Measurements from ENCODE around the gene NAA16.

NAA16 gene

DNA sequence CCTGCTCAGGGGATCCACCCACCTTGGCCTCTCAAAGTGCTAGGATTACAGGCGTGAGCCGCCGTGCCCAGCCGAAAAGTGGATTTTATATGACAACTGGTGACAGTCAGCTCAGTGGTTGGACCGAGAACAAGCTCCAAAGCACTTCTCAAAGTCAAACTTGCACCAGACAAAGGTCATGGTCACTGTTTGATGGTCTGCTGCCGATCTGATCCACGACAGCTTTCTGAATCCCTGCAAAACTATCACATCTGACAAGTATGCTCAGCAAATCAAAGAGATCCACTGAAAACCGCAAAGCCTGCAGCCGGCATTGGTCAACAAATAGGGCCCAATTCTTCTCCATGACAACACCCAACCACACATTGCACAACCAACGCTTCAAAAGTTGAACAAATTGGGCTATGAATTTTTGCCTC is 21.6 kb upstream of the NAA16 start:
- Mint-ChIP-seq H3K4me3 (no peak overlapping the region), H3K4me1 (ENCODE audit: low read depth in 2 of 2) (peaks cover 0 to 2% of the 10 kb centered on the region in 2 donors), H3K36me3 (ENCODE audit: insufficient read depth) (no peaks in the 10 kb centered on the region), H3K27ac (no peak overlapping the region), H3K9me3 (no peaks in the 10 kb centered on the region), H3K27me3 (no peaks in the 10 kb centered on the region)
- no peak for ATAC-seq (replicated peaks)
- no peak for DNase-seq

DNA sequence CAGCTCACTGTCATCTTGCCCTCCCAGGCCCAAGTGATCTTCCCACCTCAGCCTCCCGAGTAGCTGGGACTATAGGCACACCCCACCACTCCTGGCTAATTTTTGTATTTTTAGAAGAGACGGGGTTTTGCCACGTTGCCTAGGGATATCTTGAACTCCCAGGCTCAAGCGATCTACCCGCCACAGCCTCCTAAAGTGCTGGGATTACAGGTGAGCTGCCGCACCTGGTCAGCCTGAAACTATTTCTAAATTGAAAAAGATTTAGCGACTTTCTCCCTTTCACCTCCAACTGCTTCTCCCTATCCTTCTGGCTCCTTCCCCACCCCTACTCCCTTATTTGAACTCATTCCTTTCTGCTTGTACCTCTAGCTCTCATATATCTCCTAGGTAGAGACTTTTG is 19.8 kb upstream of the NAA16 start:
- Mint-ChIP-seq H3K9me3 (no peaks in the 10 kb centered on the region), H3K4me3 (no peak overlapping the region)

DNA sequence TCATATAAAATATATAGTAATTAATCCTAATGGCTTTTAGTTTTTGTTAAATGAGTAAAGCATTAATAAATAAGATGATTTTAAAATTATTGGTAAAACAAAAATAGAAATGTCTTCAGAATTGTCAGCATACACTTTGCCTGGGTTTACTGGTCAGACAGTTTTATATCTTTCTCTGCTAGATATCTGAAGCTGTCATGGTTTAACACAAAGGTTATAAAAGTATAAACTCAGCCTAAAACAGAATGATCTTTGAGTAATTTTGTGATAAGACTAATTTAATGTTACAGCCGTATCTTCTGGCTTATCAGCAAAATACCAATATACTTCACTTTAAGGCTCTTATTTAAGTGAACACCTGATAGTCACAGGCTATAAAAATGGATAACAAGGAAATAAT is 17.8 kb upstream of the NAA16 start:
- Mint-ChIP-seq H3K4me3 (no peak overlapping the region), H3K27me3 (no peaks in the 10 kb centered on the region), H3K9me3 (no peaks in the 10 kb centered on the region), H3K4me1 (ENCODE audit: low read depth in 2 of 2) (no peaks in the 10 kb centered on the region), H3K27ac (no peak overlapping the region), H3K36me3 (ENCODE audit: insufficient read depth) (no peaks in the 10 kb centered on the region)
- no peak for ATAC-seq (replicated peaks)
- DNase-seq = no peak

More for the DNA sequence above, 19.8 kb upstream of the NAA16 start:
- ATAC-seq (replicated peaks) (no peak), DNase-seq (no peak)
- peaks cover 0 to 2% of the 10 kb centered on the region in 2 donors for H3K4me1 Mint-ChIP-seq (ENCODE audit: low read depth in 2 of 2)
- H3K27ac Mint-ChIP-seq = no peak overlapping the region
- no peaks in the 10 kb centered on the region for H3K27me3 Mint-ChIP-seq
- no peaks in the 10 kb centered on the region for H3K36me3 Mint-ChIP-seq (ENCODE audit: insufficient read depth)

DNA sequence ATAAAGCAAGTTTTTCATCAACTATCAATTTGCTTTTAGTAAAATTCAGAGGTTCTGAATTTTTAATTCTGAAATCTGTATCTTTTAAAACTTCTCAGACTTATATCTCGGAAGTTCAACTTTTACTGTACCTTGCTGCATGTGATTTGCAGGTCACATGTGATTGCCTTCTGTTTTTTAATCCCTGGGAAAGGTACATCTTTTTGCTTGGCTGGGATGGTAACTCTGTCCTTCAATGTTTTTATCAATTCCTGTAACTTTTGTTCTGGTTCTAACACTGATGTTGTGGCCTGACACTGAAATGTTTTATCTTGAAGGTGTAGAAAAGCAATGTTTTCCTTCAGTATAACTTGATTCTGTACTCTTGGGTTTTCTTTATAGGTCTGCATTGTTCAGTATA is 16.2 kb upstream of the NAA16 start:
- Mint-ChIP-seq H3K36me3 (ENCODE audit: insufficient read depth) (no peaks in the 10 kb centered on the region), H3K9me3 (no peaks in the 10 kb centered on the region), H3K27ac (no peak overlapping the region), H3K27me3 (no peaks in the 10 kb centered on the region), H3K4me3 (no peak overlapping the region), H3K4me1 (ENCODE audit: low read depth in 2 of 2) (no peaks in the 10 kb centered on the region)
- no peak for DNase-seq
- ATAC-seq (replicated peaks) = no peak

DNA sequence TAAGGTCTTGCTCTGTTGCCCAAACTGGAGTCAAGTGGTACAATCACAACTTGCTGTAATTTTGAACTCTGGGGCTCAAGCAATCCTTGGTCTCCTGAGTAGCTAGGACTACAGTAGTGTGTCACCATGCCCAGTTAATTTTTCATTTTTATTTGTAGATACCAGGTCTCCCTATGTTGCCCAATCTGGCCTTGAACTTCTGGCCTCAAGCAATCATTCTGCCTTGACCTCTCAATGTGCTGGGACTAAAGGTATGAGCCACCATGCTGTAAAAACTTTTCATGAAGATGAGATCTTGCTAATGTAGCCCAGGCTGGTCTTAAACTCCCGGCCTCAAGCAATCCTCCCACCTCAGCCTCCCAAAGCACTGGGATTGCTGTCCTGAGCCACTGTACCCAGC is 15.1 kb upstream of the NAA16 start:
- DNase-seq = no peak
- Mint-ChIP-seq H3K36me3 (ENCODE audit: insufficient read depth) (no peaks in the 10 kb centered on the region), H3K27me3 (peaks cover 0 to 2% of the 10 kb centered on the region in 2 donors), H3K27ac (no peak overlapping the region), H3K4me1 (ENCODE audit: low read depth in 2 of 2) (no peaks in the 10 kb centered on the region), H3K4me3 (no peak overlapping the region), H3K9me3 (no peaks in the 10 kb centered on the region)
- no peak for ATAC-seq (replicated peaks)

DNA sequence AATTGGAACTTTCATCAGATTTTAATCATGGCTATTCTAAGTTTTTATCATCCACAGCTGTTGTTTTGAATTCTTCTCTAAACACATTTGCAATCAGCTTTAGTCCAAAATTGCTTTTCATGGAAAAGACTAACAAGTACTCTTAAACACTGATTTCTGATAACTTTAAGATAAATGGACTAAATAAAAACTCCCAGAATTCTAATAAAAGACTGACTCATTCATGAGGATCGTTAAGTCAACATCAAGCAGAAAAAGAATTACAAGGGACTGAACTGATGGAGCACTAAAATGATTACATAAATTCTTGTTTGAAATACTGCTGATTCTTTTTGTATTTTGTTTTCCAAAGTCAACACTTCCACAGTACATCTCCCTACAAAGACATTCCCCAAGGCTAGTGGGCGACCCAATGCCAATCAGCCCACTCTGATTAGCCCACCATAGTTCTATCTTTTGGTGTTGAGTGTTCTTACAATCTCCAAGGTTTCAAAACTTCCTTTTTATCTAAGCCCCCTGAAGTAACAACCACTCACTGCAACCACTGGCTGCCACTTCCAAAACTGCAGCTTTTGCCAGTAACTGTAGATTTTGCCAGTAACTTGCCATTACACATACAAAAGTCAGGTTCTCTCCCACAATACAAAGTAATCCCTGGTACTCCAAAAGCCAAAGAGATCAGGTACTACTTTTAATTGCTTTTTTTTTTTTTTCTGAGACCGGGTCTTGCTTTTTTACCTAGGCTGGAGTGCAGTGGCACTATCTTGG is 14.0 kb upstream of the NAA16 start:
- Mint-ChIP-seq H3K4me3 (no peak overlapping the region), H3K9me3 (no peaks in the 10 kb centered on the region), H3K27me3 (peaks cover 0 to 9% of the 10 kb centered on the region in 2 donors), H3K27ac (no peak overlapping the region), H3K4me1 (ENCODE audit: low read depth in 2 of 2) (no peaks in the 10 kb centered on the region), H3K36me3 (ENCODE audit: insufficient read depth) (no peaks in the 10 kb centered on the region)
- DNase-seq = no peak
- ATAC-seq (replicated peaks) = no peak

DNA sequence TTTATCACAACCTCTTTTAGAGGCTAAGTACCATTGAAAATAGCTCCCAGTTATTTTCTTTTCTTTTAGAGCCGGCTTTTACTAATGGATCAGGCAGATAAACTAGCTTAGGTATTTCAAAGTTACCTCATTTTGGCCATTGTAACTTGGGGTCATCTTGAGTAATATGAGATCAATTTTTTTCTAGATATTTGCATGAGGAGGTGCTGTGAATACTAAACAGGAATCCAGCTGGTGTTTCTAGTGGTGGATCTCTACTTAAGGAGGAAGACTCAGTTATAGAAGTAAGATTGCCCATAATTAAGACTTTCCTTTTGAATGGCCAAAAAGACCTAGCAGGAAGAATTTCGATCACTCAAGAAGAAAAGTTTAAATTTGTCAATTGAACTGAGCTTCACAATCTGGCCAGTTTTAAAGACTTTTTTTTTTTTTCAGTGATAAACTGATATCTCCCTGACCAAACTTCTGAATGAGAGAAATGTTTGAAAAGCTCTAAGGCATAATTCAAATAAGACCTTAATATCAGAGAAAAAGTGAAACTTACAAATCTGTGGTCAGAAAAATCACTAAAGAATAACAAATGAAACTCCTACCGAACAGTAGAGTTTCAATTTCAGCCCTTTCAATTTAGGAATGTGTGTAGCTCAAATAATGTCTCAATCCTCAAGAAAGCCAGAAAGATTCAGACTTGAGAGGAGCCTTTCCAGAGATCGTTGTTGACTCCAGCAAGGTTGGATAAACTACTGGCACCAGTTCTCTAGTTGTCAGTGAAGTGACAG is 11.6 kb upstream of the NAA16 start:
- H3K27ac Mint-ChIP-seq = no peak overlapping the region
- peaks cover 0 to 9% of the 10 kb centered on the region in 2 donors for H3K27me3 Mint-ChIP-seq
- DNase-seq (no peak), ATAC-seq (replicated peaks) (no peak)
- H3K9me3 Mint-ChIP-seq = no peaks in the 10 kb centered on the region
- H3K4me1 Mint-ChIP-seq (ENCODE audit: low read depth in 2 of 2) = no peaks in the 10 kb centered on the region
- H3K4me3 Mint-ChIP-seq = no peak overlapping the region
- H3K36me3 Mint-ChIP-seq (ENCODE audit: insufficient read depth) = no peaks in the 10 kb centered on the region

DNA sequence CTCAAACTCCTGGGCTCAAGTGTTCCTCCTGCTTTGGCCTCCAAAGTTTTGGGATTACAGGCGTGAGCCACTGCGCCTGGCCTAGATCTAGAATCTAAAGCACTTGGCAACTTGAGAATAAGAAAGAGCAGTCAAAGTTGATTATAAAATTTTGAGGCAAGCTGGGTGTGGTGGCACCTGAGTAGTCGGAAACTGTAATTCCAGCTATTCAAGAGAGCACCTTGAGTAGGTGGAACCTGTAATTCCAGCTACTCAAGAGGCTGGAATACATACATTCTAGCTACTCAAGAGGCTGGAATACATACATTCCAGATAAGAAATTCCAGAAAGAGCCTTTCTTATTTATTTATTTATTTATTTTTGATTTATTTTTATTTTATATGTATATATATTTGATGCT is 8.3 kb upstream of the NAA16 start:
- no peaks in the 10 kb centered on the region for H3K9me3 Mint-ChIP-seq
- H3K4me1 Mint-ChIP-seq (ENCODE audit: low read depth in 2 of 2) = no peaks in the 10 kb centered on the region
- peaks cover 0 to 9% of the 10 kb centered on the region in 2 donors for H3K27me3 Mint-ChIP-seq
- no peaks in the 10 kb centered on the region for H3K36me3 Mint-ChIP-seq (ENCODE audit: insufficient read depth)
- peak overlapping the region in 1 of 2 donors; percentile 56 for H3K27ac Mint-ChIP-seq
- DNase-seq (no peak), ATAC-seq (replicated peaks) (no peak)
- no peak overlapping the region for H3K4me3 Mint-ChIP-seq

DNA sequence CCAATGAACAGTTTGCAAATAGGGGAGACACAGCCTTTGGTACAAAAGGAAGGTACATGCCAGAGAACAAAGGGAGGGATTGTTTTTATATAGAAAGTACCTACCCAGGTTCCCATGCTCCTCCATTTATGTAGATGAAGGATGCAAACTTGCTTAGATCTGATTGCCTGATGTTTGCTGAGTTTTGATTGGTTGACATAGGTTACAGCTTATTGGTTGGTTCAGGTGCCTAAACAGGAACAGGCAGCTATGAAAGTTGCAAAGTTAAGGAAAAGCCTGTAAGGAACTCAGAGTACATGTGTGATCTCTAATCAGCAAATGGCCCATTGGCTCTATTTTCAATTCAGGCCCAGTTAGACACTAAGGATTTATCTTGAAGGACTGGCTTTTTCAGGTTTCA is 6.5 kb upstream of the NAA16 start:
- H3K27me3 Mint-ChIP-seq = peaks cover 0 to 9% of the 10 kb centered on the region in 2 donors
- H3K27ac Mint-ChIP-seq = no peak overlapping the region

DNA sequence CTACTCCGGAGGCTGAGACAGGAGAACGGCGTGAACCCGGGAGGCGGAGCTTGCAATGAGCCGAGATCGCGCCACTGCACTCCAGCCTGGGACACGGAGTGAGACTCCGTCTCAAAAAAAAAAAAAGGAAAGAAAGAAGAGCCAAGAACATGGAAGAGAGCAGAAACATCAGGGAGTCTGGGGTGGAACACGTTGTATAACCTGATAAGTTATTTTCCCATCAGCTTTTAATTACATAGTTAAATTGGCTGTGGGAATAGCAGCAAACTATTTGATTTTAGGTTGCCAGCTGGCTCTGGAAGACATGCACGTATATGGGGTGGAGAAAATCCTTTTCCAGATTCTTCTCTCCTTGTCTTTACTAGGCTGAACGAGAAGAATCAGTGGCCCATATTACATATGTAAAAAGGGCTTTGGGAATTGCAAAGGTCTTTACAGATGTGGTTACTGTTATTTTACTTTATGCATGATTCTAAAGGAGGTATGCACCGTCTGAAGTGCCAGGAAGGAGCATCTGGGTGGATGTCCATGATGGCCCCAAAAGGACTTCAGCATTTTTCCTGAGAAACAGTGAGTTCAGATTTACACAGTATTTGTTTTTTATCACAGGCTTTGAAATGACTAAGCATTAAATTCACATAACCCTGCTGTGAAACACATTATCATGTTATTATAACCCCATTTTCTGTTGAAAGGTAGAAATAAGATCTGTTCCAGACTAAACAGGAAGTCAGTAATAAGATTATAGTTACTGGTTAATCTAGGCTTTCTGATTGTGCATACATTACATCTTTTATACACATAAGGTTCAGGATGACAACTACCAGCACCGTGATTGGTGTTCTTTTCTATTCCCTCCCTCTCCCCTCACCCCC is 4.6 kb upstream of the NAA16 start:
- Mint-ChIP-seq H3K36me3 (ENCODE audit: insufficient read depth) (peaks cover 14% of the 10 kb centered on the region), H3K27me3 (peaks cover 0 to 1% of the 10 kb centered on the region in 2 donors), H3K9me3 (no peaks in the 10 kb centered on the region), H3K4me1 (ENCODE audit: low read depth in 2 of 2) (peaks cover 0 to 3% of the 10 kb centered on the region in 2 donors), H3K27ac (no peak overlapping the region), H3K4me3 (no peak overlapping the region)
- DNase-seq (no peak), ATAC-seq (replicated peaks) (no peak)

More for the DNA sequence above, 6.5 kb upstream of the NAA16 start:
- DNase-seq (no peak), ATAC-seq (replicated peaks) (no peak)
- no peak overlapping the region for H3K4me3 Mint-ChIP-seq
- no peaks in the 10 kb centered on the region for H3K4me1 Mint-ChIP-seq (ENCODE audit: low read depth in 2 of 2)
- H3K9me3 Mint-ChIP-seq = no peaks in the 10 kb centered on the region
- no peaks in the 10 kb centered on the region for H3K36me3 Mint-ChIP-seq (ENCODE audit: insufficient read depth)

DNA sequence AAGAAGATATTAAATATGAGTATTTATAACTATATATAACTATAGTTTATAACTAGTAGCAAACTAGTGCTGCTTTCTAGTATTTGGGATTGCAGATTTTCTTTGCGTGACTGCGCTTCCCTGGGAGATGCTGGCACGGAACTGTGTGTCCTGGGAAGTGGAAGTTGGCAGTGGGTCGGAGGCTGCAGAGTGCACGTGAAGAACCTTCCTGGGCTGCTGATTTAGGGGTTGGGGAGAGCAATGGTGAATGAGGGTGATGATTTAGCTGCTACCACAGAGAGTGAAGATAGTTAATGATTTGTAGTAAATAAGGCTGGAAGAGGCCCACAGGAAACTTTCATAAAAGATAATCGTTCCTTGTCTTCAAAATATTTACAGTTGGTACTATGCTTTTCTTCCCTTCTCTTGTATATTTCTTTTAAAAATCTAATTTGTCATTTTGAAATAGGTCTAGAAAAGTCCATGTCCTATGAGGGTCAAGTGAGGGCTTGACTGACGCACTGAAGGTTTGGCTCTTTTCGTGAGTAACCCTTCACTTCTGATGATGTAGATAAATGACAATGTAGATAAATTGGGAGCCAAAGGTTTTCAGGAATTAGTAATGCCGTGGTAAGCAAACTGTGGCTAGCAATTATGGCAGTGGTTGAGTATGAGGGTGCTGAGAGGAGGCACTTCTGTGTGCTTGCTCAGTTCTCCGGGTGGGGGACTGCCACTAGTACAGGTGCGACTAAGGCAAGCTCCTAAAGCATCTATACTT is 3.0 kb upstream of the NAA16 start:
- ATAC-seq (replicated peaks) (no peak), DNase-seq (no peak)
- no peaks in the 10 kb centered on the region for H3K9me3 Mint-ChIP-seq
- H3K27me3 Mint-ChIP-seq = no peaks in the 10 kb centered on the region
- H3K27ac Mint-ChIP-seq = no peak overlapping the region
- no peak overlapping the region for H3K4me3 Mint-ChIP-seq
- peaks cover 22% of the 10 kb centered on the region for H3K36me3 Mint-ChIP-seq (ENCODE audit: insufficient read depth)
- peaks cover 3 to 5% of the 10 kb centered on the region in 2 donors for H3K4me1 Mint-ChIP-seq (ENCODE audit: low read depth in 2 of 2)

DNA sequence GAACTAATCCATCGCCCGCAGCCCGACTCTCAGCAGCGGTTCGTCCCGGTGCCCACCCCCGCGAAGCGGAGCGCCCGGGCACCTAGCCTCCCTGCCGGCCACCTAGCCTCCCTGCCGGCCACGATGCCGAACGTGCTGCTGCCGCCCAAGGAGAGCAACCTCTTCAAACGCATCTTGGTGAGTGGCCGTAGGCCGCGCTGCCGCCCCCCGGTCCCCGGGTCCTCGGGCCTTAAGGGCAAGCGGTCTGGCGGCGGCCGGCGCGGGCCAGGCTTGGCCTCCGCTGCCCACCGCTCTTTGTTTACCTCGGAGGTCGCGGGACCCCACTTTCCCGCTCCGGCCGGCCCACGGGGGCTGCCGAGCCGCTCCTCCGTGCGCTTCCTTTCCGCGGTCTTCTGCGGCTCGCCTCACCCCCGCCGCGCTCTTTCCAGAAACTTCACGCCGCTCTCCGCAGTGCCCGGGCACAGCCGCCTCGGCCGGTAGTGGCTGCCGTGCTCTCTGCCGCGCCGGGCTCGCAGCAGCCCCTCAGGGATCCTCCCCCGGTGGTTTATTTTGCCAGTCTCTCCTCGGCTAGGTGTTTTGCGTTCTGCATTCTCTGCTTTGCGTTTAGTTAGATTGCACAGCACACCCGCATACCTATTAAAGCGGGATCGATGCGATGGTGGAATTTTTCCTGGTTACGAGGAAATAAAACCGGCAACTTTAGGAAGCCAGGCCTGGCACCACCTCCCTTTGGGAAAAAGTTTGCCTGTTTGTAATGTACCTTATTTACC is 524 bp downstream of the NAA16 start:
- Mint-ChIP-seq H3K27me3 (no peaks in the 10 kb centered on the region), H3K4me1 (ENCODE audit: low read depth in 2 of 2) (peaks cover 20 to 25% of the 10 kb centered on the region in 2 donors), H3K36me3 (ENCODE audit: insufficient read depth) (peaks cover 22% of the 10 kb centered on the region), H3K27ac (peak overlapping the region; percentile 95), H3K9me3 (no peaks in the 10 kb centered on the region), H3K4me3 (peak overlapping the region; percentile 95 to 96)
- ATAC-seq (replicated peaks) (peak; percentile 66), DNase-seq (peak; percentile 44 to 54 (median 45))

Measured in effector memory CD8-positive, alpha-beta T cell (primary cell).